Testis (tissue), 3 donors: ENCODE measurements around the gene CIAPIN1. TPM values are rescaled to one million over a fixed set of nuclear protein-coding genes. Genes with fewer than 3 reads are reported as not detected.
"Not testable (repeated sequence)": the region's sequence is repeated elsewhere in the genome, so short reads cannot be mapped to it uniquely, and the experiment has no call there.

Source experiments
- DNase-seq: peaks from one replicate; pipeline ENCODE4 v3.0.0-alpha.2; 2019
- H3K27ac ChIP-seq, 2 donors: fragments of 200-600 bp; sonication (generic); one replicate each; pipeline ENCODE4 v1.5.1; 2019
- H3K27me3 ChIP-seq: fragments of 200-600 bp; sonication (generic); one replicate; pipeline ENCODE4 v1.5.1; 2019
- H3K36me3 ChIP-seq: fragments of 200-600 bp; sonication (generic); one replicate; pipeline ENCODE4 v1.5.1; 2017; ENCODE audit warnings: low read depth; ENCODE audit errors: missing control alignments
- H3K4me1 ChIP-seq: fragments of 200-600 bp; sonication (generic); one replicate; pipeline ENCODE4 v1.5.1; 2019
- H3K4me3 ChIP-seq, 2 donors: fragments of 200-600 bp; sonication (generic); one replicate each; pipeline ENCODE4 v1.5.1; 2017 to 2019
- H3K9me3 ChIP-seq: fragments of 200-600 bp; sonication (generic); one replicate; pipeline ENCODE4 v1.5.1; 2017
- CTCF ChIP-seq, 3 experiments: fragments of 450-650 bp in 2 of 3; fragments of 200-600 bp in 1 of 3; sonication (generic) in 1 of 3; IDR thresholded peaks; one replicate each; pipeline ENCODE4 v1.5.1; 2016 to 2019; ENCODE audit warnings: antibody characterized with exemption in 3 of 3, mild to moderate bottlenecking in 2 of 3, moderate library complexity in 1 of 3
- POLR2A ChIP-seq: fragments of 450-650 bp; IDR thresholded peaks from one replicate; pipeline ENCODE4 v1.6.1; 2017; ENCODE audit warnings: antibody characterized with exemption, mild to moderate bottlenecking, moderate library complexity
- WGBS, 2 donors: methylation state at CpG; one replicate each; pipeline ENCODE4 v1.1.5; 2018; 5-methylcytosine and 5-hydroxymethylcytosine counted together
- intact Hi-C: fragments of 100-400 bp; cut with DNase I; formaldehyde crosslinking; loops from one replicate; pipeline ENCODE4 v1.15.1; 2023; ENCODE audit warnings: low total_unique reads
- polyA plus RNA-seq: library from polyadenylated mRNA; stranded (reverse); fragments of 350-450 nt; fragmentation: Illumina TruSeq; extraction: RNeasy Lipid Tissue Mini Kit (QIAGEN cat#74804); gene quantifications from one replicate; pipeline ENCODE4 v1.2.3, GENCODE V29; 2014; ENCODE audit warnings: low read depth, low replicate concordance; ENCODE audit not compliant: insufficient read depth
- total RNA-seq, 2 donors: library from RNA; depleted of rRNA; stranded (reverse); fragments of >200 nt; gene quantifications; one replicate each; pipeline ENCODE4 v1.2.3, GENCODE V29; 2016

The CIAPIN1 gene
- total and polyA plus RNA-seq, 3 donors from 2014 or later: 74.9 to 205 (median 77.1) TPM

GRCh38 chr16:57401943-57402640, 45.1 kb downstream of the CIAPIN1 start:
- TF ChIP-seq POLR2A (no peak), CTCF (IDR thresholded peaks at IDR 0.05) (no peak)
- no peaks in the 10 kb centered on the region for H3K27me3 ChIP-seq
- DNase-seq: no peak
- no peak overlapping the region for H3K4me3 ChIP-seq
- no peaks in the 10 kb centered on the region for H3K36me3 ChIP-seq
- intact Hi-C loops: no loop called here
- no peaks in the 10 kb centered on the region for H3K4me1 ChIP-seq
- H3K27ac ChIP-seq: no peak overlapping the region
- no peaks in the 10 kb centered on the region for H3K9me3 ChIP-seq
- 53 to 95% methylated on average over 4 to 7 of the region's 7 CpGs for WGBS, 2 donors

GRCh38 chr16:57397493-57397892, 49.7 kb downstream of the CIAPIN1 start:
- H3K9me3 ChIP-seq, H3K27me3 ChIP-seq, H3K4me1 ChIP-seq, intact Hi-C loops, H3K4me3 ChIP-seq, DNase-seq, H3K27ac ChIP-seq, H3K36me3 ChIP-seq: not testable (repeated sequence)
- 89 to 95% methylated on average over 4 of the region's 4 CpGs for WGBS, 2 donors

- no peak overlapping the region for H3K4me3 ChIP-seq
- no peak overlapping the region for H3K27ac ChIP-seq
- DNase-seq: no peak
- H3K36me3 ChIP-seq: no peaks in the 10 kb centered on the region
- TF ChIP-seq POLR2A: no peak
- TF ChIP-seq CTCF (IDR thresholded peaks at IDR 0.05): no peak
- no peaks in the 10 kb centered on the region for H3K9me3 ChIP-seq
- no peaks in the 10 kb centered on the region for H3K4me1 ChIP-seq
- 88 to 94% methylated on average over 4 of the region's 4 CpGs for WGBS, 2 donors
- no peaks in the 10 kb centered on the region for H3K27me3 ChIP-seq
- intact Hi-C loops: no loop called here
These were observed 50.4 kb downstream of the CIAPIN1 start for GRCh38 chr16:57396786-57397185.

GRCh38 chr16:57395026-57395425, 52.2 kb downstream of the CIAPIN1 start:
- H3K4me3 ChIP-seq: no peak overlapping the region
- no peaks in the 10 kb centered on the region for H3K9me3 ChIP-seq
- intact Hi-C loops: no loop called here
- 89 to 93% methylated on average over 5 of the region's 5 CpGs for WGBS, 2 donors
- TF ChIP-seq POLR2A (no peak), CTCF (IDR thresholded peaks at IDR 0.05) (no peak)
- no peaks in the 10 kb centered on the region for H3K4me1 ChIP-seq
- DNase-seq: no peak
- no peaks in the 10 kb centered on the region for H3K36me3 ChIP-seq
- H3K27me3 ChIP-seq: no peaks in the 10 kb centered on the region
- H3K27ac ChIP-seq: no peak overlapping the region

- TF ChIP-seq POLR2A (no peak), CTCF (IDR thresholded peaks at IDR 0.05) (no peak)
- DNase-seq: no peak
- intact Hi-C loops: no loop called here
- Histone ChIP-seq H3K27me3 (no peaks in the 10 kb centered on the region), H3K4me1 (no peaks in the 10 kb centered on the region), H3K27ac (no peak overlapping the region), H3K4me3 (no peak overlapping the region), H3K36me3 (no peaks in the 10 kb centered on the region), H3K9me3 (no peaks in the 10 kb centered on the region)
- WGBS, 2 donors: 73 to 100% methylated on average over 3 to 7 of the region's 7 CpGs
These were observed 52.7 kb downstream of the CIAPIN1 start for GRCh38 chr16:57394444-57394843.
